ENCODE measurements around the gene C10orf120.

The C10orf120 gene

GRCh38 chr10:122703483-122704448 is 4.1 kb upstream of the C10orf120 start:
- DNase-seq (ENCODE audit: low read depth) = peak; percentile 22

GRCh38 chr10:122702275-122702674 is 2.6 kb upstream of the C10orf120 start:
- no peak for DNase-seq (ENCODE audit: low read depth)

GRCh38 chr10:122701652-122702051 is 2.0 kb upstream of the C10orf120 start:
- no peak for DNase-seq (ENCODE audit: low read depth)

DNA sequence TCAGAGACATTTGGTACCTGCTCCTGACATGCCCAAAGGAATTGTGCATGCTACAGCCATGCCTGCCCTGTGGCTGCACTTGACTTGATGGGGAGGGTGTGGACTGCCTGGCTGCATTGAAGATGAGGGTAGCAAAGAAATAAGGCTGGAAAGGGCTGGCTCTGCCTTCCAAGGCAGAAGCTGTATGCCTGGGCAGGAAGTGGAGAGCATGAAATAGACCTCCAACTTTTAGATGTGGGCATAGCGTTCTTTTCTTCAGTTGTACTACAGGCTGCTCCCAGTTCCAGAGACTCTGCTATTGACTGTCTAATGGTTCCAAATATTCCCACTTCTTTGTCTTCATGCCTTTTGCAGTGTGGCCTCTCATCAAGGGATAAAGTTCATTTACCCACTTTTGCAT is 3.0 kb downstream of the C10orf120 start:
- DNase-seq (ENCODE audit: low read depth) = no peak

GRCh38 chr10:122692744-122693143 is 6.9 kb downstream of the C10orf120 start:
- no peak for DNase-seq (ENCODE audit: low read depth)

DNA sequence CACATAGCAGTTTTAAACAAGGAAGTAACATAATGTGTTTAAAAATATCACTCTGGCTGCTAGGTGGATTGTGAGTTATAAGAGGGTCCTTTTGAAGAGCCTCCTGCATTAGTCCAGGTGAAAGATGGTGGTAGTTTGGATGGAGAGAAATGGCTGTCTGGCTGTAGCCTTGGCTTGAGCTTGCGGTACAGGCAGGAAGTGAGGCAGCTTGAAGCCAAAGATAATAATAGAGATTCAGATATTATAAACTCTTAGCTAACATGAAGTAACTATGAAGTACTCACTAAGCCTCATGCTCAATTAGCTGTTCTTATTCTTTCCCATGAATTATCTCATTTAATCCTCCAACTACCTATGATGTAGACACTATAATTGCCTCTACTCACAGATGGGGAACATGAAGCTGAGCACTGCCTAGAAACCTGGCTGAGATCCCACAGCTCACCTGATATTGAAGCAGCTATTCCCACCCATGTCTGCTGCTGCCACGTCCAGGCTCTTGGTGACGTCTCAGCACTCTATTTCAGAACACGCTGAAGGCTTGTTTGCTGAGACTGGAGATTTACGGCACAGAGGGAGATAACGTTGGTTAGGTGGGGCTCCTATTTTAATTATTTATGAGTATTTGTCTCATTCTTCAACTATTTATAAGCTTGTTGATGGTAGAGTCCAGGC is 10.4 kb downstream of the C10orf120 start:
- no peak for DNase-seq (ENCODE audit: low read depth)

DNA sequence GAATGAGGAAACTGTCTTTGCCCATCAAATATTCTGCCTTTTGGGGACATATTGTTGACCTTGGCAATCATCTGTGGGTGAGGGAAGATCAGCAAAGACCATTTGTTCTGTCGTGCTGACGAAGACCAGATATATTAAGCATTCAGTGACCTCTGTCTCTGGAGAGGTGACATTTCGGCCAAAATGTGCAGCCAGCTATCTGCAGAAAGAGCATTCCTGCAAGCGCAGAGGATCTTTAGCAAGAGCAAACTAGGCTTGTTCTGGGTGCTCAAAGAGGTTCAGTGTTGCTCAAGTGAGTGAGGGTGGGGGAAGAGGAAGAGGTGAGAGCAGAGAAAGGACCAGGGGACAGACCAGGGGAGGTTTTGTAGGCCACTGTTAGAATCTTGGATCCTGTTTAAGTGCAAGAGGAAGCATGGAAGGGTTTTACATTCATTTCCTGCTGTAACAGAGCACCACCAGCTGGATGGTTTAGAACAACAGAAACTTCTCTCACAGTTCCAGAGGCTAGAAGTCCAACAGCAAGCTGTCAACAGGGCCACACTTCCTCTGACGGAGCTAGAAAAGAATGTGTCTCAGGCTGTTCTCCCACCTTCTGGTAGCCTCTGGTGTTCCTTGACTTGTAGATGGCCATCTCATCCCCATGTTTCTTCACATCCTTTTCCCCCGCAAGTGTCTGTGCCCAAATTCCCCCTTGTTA is 11.2 kb downstream of the C10orf120 start:
- DNase-seq (ENCODE audit: low read depth) = no peak

DNA sequence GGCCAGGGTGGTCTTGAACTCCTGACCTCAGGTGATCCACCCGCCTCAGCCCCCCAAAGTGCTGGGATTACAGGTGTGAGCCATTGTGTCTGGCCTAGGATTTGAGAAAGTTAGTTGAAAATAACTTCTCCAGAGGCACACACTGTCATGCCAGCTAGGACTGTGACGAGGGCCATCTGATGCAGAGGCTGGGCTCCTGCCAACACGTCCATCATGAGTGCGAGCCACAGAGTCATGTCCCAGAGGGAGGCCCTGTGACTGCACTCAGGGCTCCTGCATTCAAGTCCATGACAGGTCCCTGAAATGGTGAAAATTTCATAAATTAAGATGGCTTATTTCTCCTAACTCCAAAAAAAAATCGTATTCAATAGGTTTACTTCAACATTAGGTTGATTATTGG is 17.1 kb downstream of the C10orf120 start:
- DNase-seq (ENCODE audit: low read depth) = no peak

- no peak for DNase-seq (ENCODE audit: low read depth)
These were observed 21.4 kb downstream of the C10orf120 start for GRCh38 chr10:122678266-122678665.

DNA sequence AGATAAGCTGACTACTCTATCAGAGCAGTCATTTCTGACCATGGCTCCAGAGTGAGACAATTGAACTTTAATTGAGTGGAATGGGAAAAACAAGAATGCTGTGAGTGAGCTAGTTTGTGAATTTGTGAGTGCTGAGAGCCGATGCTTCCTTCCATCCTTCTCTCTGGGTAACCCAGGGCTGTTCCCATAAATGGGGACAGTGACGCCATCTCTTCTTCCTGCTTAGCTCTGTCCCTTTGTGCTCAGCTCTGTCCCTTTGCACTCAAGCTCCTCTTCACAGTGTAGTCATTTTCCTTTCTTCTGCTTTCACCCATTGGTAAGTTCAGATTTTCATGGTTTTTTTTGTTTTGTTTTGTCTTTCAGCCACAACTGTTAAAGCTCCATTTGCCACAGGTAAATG is 24.4 kb downstream of the C10orf120 start:
- no peak for DNase-seq (ENCODE audit: low read depth)

GRCh38 chr10:122674781-122675180 is 24.9 kb downstream of the C10orf120 start:
- DNase-seq (ENCODE audit: low read depth) = no peak

GRCh38 chr10:122673731-122674130 is 25.9 kb downstream of the C10orf120 start:
- DNase-seq (ENCODE audit: low read depth) = no peak

DNA sequence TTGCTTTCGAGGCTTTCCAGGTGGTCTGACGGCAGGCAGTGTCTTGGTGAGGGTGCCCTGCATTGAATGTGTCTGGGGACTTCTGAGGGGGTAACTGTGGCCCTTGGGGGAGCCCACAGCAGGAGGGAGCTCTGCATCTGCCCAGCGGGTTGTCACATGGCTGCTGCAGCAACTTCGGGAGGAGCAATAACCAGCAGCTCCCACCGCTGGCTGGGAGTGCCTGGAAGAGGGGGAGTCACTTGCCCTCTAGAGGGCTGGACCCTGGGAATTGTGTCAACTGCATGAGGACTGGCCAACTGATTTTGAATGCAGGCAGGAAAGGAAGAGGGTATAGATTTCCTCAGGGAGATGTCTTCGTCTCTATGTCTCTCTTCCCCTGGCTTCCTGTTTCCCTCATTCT is 26.4 kb downstream of the C10orf120 start:
- DNase-seq (ENCODE audit: low read depth) = no peak

GRCh38 chr10:122672655-122673054 is 27.0 kb downstream of the C10orf120 start:
- DNase-seq (ENCODE audit: low read depth) = no peak

DNA sequence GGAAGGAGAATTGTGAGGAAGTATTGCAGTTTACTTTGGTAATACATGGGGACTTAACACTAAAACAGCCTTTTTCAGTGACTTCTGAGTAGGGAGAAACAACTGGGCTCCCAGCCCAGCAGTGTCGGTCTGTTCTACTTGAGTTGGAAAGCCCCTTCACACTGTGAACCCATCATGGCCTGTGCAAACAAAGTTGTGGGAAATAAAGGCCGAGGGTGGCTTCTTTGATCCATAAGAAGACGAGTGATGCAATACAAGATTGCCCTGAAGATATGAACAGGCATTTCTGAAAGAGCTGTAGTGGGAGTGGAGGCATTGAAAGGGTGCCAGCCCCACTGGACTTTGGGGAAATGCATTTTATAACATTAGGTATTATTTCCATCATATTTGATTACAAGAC is 28.3 kb downstream of the C10orf120 start:
- DNase-seq (ENCODE audit: low read depth) = no peak

DNA sequence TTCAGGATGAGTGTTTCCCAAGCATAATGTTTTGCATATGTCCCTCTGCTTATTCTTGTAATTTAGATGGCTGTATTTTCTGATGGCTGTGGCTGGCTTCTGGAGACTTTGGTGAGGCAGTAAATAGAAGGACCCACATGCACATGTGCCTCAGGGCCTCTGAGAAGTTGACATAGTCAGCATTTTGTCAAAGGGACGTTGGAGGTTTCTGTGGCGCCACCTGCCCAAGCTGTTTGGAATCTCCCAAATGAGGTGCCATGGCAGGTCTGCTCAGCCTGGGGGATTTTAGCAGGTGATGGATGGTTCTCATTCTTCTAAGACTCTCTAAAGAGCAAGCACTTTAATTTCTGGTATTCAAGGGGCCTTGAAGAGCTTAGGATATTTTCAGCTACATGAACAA is 29.8 kb downstream of the C10orf120 start:
- no peak for DNase-seq (ENCODE audit: low read depth)

DNA sequence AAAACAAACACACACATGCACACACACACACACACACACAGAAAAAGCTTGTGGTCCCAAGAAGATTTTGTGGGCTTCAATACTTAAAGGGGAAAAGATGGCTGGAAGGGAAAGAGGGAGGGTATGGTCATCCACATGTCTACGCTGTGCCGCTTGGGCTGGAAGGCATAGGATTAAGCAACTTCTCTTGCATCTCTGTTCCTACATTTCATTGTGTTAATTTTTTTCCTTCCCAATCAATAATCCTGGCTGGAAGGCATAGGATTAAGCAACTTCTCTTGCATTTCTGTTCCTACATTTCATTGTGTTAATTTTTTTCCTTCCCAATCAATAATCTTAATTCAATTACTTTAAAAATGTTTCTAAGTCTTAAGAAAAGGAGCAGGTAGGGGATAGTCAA is 30.6 kb downstream of the C10orf120 start:
- DNase-seq (ENCODE audit: low read depth) = no peak

DNA sequence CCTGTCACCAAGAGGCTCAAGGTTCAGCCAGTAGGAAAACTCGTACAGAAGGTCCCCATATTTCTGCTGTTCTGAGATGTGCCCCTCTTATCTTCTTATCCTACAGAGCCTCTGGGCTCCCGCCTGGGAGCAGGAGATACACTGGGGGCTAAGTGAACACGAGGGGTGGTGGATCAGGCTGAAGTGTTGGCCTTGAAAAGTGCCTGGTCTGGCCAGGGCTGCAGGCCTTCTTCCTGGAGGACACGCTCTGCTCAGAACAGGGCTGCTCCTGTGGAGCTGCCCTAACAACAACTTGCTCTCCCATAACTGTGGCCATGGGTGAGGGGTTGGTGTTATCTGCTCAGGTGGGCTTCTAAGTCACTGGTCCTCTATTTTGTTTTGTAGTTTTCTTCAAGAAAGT is 33.7 kb downstream of the C10orf120 start:
- no peak for DNase-seq (ENCODE audit: low read depth)

- no peak for DNase-seq (ENCODE audit: low read depth)
These were observed 34.3 kb downstream of the C10orf120 start for GRCh38 chr10:122665329-122665860.

- no peak for DNase-seq (ENCODE audit: low read depth)
These were observed 35.1 kb downstream of the C10orf120 start for GRCh38 chr10:122664501-122664900.

GRCh38 chr10:122663516-122664130 is 36.0 kb downstream of the C10orf120 start:
- no peak for DNase-seq (ENCODE audit: low read depth)

DNA sequence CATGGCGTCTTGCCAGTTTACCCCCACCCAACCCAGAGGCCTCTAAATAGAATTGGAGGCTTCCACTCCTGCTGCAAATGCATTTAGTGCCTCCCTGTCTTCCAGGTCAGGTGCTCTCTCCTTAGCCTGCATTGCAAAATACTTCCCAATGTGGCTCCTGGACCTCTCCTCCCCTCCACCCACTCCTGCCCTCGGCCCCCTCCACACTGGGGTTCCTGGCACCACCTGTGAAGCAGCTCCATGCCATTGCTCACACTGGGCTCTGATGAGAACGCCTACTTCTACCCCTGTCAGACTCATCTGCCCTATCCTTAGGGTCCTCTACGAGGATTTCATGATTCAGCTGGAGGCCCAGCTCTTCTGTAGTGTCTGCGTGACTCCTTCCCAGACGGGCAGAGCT is 37.4 kb downstream of the C10orf120 start:
- no peak for DNase-seq (ENCODE audit: low read depth)
